Nephron (organoid): ENCODE results near the gene LEKR1.
"Not testable (repeated sequence)": the region's sequence is repeated elsewhere in the genome, so short reads cannot be mapped to it uniquely, and the experiment has no call there.

Experiments used
- H3K27ac Mint-ChIP-seq, 3 experiments: 2 replicates each; pipeline ENCODE4 v1.8.0; 2020; ENCODE audit warnings: mixed read lengths in 3 of 3, mild to moderate bottlenecking in 2 of 3, moderate library complexity in 1 of 3
- H3K27me3 Mint-ChIP-seq: 2 replicates; pipeline ENCODE4 v1.8.0; 2021; ENCODE audit warnings: low read depth, mild to moderate bottlenecking, moderate library complexity, mixed read lengths
- H3K36me3 Mint-ChIP-seq: 2 replicates; pipeline ENCODE4 v1.8.0; 2020; ENCODE audit warnings: low read depth, mixed read lengths
- H3K4me1 Mint-ChIP-seq: 2 replicates; pipeline ENCODE4 v1.8.0; 2020; ENCODE audit warnings: mixed read lengths
- H3K4me3 Mint-ChIP-seq, 3 experiments: 2 replicates each; pipeline ENCODE4 v1.8.0; 2020; ENCODE audit warnings: mild to moderate bottlenecking in 3 of 3, mixed read lengths in 3 of 3, moderate library complexity in 2 of 3
- H3K9me3 Mint-ChIP-seq: 2 replicates; pipeline ENCODE4 v1.8.0; 2020; ENCODE audit warnings: mixed read lengths
- CTCF ChIP-seq, 3 experiments: fragments of 200-600 bp; sonication (generic); IDR thresholded peaks; one replicate each; pipeline ENCODE4 v1.5.0; 2021; ENCODE audit warnings: antibody characterized with exemption in 3 of 3; ENCODE audit not compliant: unreplicated experiment in 3 of 3

Gene LEKR1

GRCh38 chr3:156792945-156793344 is 33.2 kb upstream of the LEKR1 start:
- H3K4me3 Mint-ChIP-seq, result no peak overlapping the region
- H3K27ac Mint-ChIP-seq, result peak overlapping the region in 2 of 3 experiments; percentile 8 to 20
- peaks cover 16% of the 10 kb centered on the region for H3K4me1 Mint-ChIP-seq
- H3K27me3 Mint-ChIP-seq, result no peaks in the 10 kb centered on the region
- TF ChIP-seq CTCF (IDR thresholded peaks at IDR 0.05; ENCODE audit: unreplicated experiment in 3 of 3), result no peak
- no peaks in the 10 kb centered on the region for H3K9me3 Mint-ChIP-seq
- H3K36me3 Mint-ChIP-seq, result no peaks in the 10 kb centered on the region

- H3K4me1 Mint-ChIP-seq, result peaks cover 12% of the 10 kb centered on the region
- TF ChIP-seq CTCF (IDR thresholded peaks at IDR 0.05; ENCODE audit: unreplicated experiment in 3 of 3), result no peak
- no peak overlapping the region for H3K4me3 Mint-ChIP-seq
- H3K27ac Mint-ChIP-seq, result peak overlapping the region in 1 of 3 experiments; percentile 20
- no peaks in the 10 kb centered on the region for H3K36me3 Mint-ChIP-seq
- H3K9me3 Mint-ChIP-seq, result peaks cover under 1% of the 10 kb centered on the region
- no peaks in the 10 kb centered on the region for H3K27me3 Mint-ChIP-seq
These were observed 32.8 kb upstream of the LEKR1 start for GRCh38 chr3:156793400-156793799.

GRCh38 chr3:156793851-156794250 is 32.3 kb upstream of the LEKR1 start:
- no peak for TF ChIP-seq CTCF (IDR thresholded peaks at IDR 0.05; ENCODE audit: unreplicated experiment in 3 of 3)
- H3K9me3 Mint-ChIP-seq, result peaks cover 5% of the 10 kb centered on the region
- H3K36me3 Mint-ChIP-seq, result no peaks in the 10 kb centered on the region
- no peak overlapping the region for H3K27ac Mint-ChIP-seq
- no peaks in the 10 kb centered on the region for H3K27me3 Mint-ChIP-seq
- H3K4me1 Mint-ChIP-seq, result peaks cover 7% of the 10 kb centered on the region
- H3K4me3 Mint-ChIP-seq, result no peak overlapping the region

GRCh38 chr3:156795890-156796481 is 30.2 kb upstream of the LEKR1 start:
- TF ChIP-seq CTCF (IDR thresholded peaks at IDR 0.05; ENCODE audit: unreplicated experiment in 3 of 3), result no peak
- H3K27ac Mint-ChIP-seq, result no peak overlapping the region
- peaks cover 7% of the 10 kb centered on the region for H3K4me1 Mint-ChIP-seq
- no peaks in the 10 kb centered on the region for H3K36me3 Mint-ChIP-seq
- H3K4me3 Mint-ChIP-seq, result no peak overlapping the region
- no peaks in the 10 kb centered on the region for H3K27me3 Mint-ChIP-seq
- peaks cover 12% of the 10 kb centered on the region for H3K9me3 Mint-ChIP-seq

- H3K36me3 Mint-ChIP-seq, result no peaks in the 10 kb centered on the region
- peaks cover 7% of the 10 kb centered on the region for H3K4me1 Mint-ChIP-seq
- peaks cover 12% of the 10 kb centered on the region for H3K9me3 Mint-ChIP-seq
- H3K27me3 Mint-ChIP-seq, result no peaks in the 10 kb centered on the region
- no peak for TF ChIP-seq CTCF (IDR thresholded peaks at IDR 0.05; ENCODE audit: unreplicated experiment in 3 of 3)
- no peak overlapping the region for H3K27ac Mint-ChIP-seq
- H3K4me3 Mint-ChIP-seq, result no peak overlapping the region
These were observed 28.8 kb upstream of the LEKR1 start for GRCh38 chr3:156797368-156797767.

- not testable (repeated sequence) for H3K4me3 Mint-ChIP-seq, H3K36me3 Mint-ChIP-seq, H3K27ac Mint-ChIP-seq, H3K4me1 Mint-ChIP-seq, H3K27me3 Mint-ChIP-seq
- H3K9me3 Mint-ChIP-seq, result peaks cover 12% of the 10 kb centered on the region
These were observed 25.9 kb upstream of the LEKR1 start for GRCh38 chr3:156800287-156800686.
